Fibroblast of lung (primary cell): ENCODE results near the gene HCN1.

Experiments
- EZH2 ChIP-seq: IDR thresholded peaks from 2 replicates; pipeline ENCODE4 v1.5.1; 2012; ENCODE audit warnings: low read length, control low read depth, mild to moderate bottlenecking; ENCODE audit errors: missing control alignments
- TF ChIP-seq, protein P1 (sequence below), 2 donors: IDR thresholded peaks in 1 of 2; conservative IDR thresholded peaks in 1 of 2; 1 replicate in 1 of 2; 2 replicates in 1 of 2; pipeline ENCODE4 v1.5.1; 2011 to 2012; ENCODE audit warnings: low read length in 2 of 2, control low read depth in 1 of 2, inconsistent platforms in 1 of 2, low read depth in 1 of 2, mild to moderate bottlenecking in 1 of 2

DNA sequence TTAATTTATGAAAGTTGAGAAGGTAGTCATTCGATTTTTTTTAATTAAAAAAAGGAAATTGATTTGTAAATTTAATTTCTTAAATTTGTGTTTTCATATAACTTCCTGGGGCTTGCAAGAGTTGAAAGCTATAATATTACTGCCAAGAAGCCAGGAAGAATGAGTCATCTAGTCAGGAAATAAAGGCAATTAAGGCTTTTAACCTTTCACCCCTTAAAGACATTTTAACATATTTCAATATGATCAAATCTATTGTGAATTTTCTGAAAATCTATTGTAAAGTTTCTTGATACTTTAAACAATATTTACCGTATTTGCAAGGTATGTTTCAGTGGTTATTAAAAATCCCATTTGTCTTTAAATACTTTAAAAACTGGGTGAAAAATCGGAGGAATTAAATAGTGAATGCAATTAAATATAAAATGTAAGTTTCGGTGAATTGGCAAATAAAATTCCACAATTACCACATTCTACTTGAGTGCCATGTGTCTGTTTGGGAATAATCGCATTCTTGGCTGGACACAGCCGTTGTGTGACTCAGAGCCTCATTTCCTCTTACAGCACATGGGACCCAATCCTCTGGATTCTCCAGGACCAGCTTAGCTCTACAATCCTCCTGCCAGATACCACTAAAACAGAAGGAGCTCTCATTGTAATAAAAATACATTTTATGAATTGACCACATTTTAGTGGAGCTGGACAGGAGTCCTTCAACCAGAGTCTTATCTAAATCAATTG, 310.7 kb downstream of the HCN1 start:
- TF ChIP-seq, protein P1, sequence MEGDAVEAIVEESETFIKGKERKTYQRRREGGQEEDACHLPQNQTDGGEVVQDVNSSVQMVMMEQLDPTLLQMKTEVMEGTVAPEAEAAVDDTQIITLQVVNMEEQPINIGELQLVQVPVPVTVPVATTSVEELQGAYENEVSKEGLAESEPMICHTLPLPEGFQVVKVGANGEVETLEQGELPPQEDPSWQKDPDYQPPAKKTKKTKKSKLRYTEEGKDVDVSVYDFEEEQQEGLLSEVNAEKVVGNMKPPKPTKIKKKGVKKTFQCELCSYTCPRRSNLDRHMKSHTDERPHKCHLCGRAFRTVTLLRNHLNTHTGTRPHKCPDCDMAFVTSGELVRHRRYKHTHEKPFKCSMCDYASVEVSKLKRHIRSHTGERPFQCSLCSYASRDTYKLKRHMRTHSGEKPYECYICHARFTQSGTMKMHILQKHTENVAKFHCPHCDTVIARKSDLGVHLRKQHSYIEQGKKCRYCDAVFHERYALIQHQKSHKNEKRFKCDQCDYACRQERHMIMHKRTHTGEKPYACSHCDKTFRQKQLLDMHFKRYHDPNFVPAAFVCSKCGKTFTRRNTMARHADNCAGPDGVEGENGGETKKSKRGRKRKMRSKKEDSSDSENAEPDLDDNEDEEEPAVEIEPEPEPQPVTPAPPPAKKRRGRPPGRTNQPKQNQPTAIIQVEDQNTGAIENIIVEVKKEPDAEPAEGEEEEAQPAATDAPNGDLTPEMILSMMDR (conservative IDR thresholded peaks at IDR 0.05 in 1 of 2, IDR thresholded peaks at IDR 0.05 in 1 of 2; ENCODE audit: low read depth in 1 of 2, low read length in 2 of 2) = no peak
- no peak for TF ChIP-seq EZH2
